ENCODE data around the gene IFNA4.
"Not testable (repeated sequence)": the region's sequence is repeated elsewhere in the genome, so short reads cannot be mapped to it uniquely, and the experiment has no call there.

GRCh38 chr9:21213411-21214326, 26.3 kb upstream of the IFNA4 start:
- TF ChIP-seq, protein P1, sequence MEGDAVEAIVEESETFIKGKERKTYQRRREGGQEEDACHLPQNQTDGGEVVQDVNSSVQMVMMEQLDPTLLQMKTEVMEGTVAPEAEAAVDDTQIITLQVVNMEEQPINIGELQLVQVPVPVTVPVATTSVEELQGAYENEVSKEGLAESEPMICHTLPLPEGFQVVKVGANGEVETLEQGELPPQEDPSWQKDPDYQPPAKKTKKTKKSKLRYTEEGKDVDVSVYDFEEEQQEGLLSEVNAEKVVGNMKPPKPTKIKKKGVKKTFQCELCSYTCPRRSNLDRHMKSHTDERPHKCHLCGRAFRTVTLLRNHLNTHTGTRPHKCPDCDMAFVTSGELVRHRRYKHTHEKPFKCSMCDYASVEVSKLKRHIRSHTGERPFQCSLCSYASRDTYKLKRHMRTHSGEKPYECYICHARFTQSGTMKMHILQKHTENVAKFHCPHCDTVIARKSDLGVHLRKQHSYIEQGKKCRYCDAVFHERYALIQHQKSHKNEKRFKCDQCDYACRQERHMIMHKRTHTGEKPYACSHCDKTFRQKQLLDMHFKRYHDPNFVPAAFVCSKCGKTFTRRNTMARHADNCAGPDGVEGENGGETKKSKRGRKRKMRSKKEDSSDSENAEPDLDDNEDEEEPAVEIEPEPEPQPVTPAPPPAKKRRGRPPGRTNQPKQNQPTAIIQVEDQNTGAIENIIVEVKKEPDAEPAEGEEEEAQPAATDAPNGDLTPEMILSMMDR (IDR thresholded peaks at IDR 0.05; ENCODE audit: low read depth, low read length, poor library complexity, severe bottlenecking) = peak; percentile 57
- not testable (repeated sequence) for TF ChIP-seq EZH2phosphoT487 (IDR thresholded peaks at IDR 0.05; ENCODE audit: borderline replicate concordance, low read length)
